ENCODE data around the gene FBN1.
A peak's percentile ranks its signal among the peaks of the same experiment; 100 is the strongest.

Gene FBN1

DNA sequence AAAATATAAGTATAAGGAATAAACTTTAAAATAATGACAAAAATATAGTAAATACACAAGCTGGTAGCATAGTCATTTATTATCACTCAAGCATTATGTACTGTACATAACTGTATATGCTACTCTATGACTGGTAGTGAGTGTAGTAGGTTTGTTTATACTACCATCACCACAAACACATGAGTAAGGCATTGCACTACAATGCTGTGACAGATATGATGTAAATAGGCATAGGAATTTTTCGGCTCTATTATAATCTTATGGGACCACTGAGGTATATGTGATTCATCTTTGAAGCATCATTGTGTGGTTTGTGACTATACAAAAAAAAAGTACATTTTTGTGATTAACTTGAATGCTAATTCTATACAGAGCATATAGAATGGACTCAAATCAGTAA, 35.3 kb upstream of the FBN1 start:
- peak; percentile 88 for DNase-seq (ENCODE audit: low read depth)
- no peak overlapping the region for H3K4me3 ChIP-seq (replicated peaks; ENCODE audit: low read depth, low read length)
- TF ChIP-seq, protein P1, sequence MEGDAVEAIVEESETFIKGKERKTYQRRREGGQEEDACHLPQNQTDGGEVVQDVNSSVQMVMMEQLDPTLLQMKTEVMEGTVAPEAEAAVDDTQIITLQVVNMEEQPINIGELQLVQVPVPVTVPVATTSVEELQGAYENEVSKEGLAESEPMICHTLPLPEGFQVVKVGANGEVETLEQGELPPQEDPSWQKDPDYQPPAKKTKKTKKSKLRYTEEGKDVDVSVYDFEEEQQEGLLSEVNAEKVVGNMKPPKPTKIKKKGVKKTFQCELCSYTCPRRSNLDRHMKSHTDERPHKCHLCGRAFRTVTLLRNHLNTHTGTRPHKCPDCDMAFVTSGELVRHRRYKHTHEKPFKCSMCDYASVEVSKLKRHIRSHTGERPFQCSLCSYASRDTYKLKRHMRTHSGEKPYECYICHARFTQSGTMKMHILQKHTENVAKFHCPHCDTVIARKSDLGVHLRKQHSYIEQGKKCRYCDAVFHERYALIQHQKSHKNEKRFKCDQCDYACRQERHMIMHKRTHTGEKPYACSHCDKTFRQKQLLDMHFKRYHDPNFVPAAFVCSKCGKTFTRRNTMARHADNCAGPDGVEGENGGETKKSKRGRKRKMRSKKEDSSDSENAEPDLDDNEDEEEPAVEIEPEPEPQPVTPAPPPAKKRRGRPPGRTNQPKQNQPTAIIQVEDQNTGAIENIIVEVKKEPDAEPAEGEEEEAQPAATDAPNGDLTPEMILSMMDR (IDR thresholded peaks at IDR 0.05; ENCODE audit: low read length, missing control alignments), result no peak

DNA sequence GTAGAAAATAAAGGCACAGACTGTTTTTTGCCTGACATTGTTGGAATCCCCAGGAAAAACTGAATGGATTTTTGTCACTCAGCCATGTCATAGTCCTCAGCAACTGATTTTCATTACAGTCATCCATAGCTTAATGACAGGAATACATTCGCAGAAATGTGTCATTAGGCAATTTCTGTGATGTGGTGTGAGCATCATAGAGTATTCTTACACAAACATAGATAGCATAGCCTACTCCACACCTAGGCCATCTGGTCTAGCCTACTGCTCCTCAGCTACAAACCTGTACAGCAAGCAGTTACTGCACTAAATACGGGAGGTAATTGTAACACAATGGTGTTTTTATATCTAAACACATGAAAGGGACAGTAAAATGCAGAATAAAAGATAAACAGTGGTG, 34.4 kb upstream of the FBN1 start:
- DNase-seq (ENCODE audit: low read depth), result no peak
- TF ChIP-seq, protein P1 (IDR thresholded peaks at IDR 0.05; ENCODE audit: low read length, missing control alignments), result no peak
- H3K4me3 ChIP-seq (replicated peaks; ENCODE audit: low read depth, low read length), result no peak overlapping the region

DNA sequence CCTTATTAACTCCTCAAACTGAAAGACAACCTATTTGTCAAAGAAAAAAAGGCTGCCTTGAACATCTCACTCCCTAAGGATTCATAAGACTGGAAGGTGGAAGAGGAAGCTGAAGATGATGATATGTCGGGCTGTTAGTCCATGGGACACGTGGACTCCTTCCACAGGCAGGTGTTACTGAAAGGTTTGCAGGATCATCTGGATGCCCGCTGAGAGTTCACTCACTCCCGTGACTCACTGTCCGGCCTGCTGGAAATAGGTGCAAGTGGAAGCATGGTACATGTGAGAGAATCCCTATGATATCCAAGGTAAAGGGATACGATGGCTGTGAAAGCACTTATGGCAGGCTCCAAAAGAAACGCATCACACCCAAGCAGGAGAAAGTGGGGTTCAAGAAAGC, 33.3 kb upstream of the FBN1 start:
- H3K4me3 ChIP-seq (replicated peaks; ENCODE audit: low read depth, low read length), result no peak overlapping the region
- TF ChIP-seq, protein P1 (IDR thresholded peaks at IDR 0.05; ENCODE audit: low read length, missing control alignments), result no peak
- DNase-seq (ENCODE audit: low read depth), result no peak

DNA sequence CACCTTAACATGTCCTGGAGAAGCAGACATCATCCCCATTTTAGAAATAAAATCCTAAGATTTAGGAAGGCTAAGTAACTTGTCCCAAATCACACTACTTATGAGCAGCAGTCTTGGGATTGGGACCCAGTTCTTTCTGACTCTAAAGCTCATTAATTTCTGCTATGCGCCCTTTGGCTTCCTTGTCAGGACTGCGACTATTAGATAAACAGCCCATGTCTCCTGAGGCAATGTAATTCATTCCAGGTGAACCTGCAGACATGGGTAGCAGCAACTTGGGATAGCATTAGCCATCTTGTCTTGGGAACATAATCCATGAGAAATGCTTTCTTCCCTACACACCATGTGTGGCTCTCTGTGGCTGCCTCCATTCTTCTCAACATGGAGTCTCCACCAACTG, 32.3 kb upstream of the FBN1 start:
- TF ChIP-seq, protein P1 (IDR thresholded peaks at IDR 0.05; ENCODE audit: low read length, missing control alignments), result no peak
- DNase-seq (ENCODE audit: low read depth), result no peak
- no peak overlapping the region for H3K4me3 ChIP-seq (replicated peaks; ENCODE audit: low read depth, low read length)

DNA sequence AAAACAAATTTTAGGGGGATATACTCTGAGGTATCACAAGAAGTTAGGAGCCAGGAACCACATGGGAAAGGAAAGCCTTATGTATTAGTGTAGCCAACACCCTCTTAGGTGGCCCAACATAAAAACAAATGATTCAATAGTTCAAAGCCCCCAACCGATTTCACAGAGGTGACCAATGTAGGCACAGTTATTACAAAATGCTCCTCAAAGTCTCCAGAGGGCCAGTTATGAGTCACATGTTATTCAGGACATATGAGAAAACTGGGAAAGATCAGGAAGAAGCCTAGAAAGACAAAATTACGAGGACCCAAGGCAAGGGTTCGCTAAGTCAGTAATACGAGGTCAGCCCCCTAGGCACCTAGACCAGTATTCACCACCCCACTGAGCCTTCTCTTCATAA, 29.9 kb upstream of the FBN1 start:
- TF ChIP-seq, protein P1 (IDR thresholded peaks at IDR 0.05; ENCODE audit: low read length, missing control alignments), result no peak
- no peak overlapping the region for H3K4me3 ChIP-seq (replicated peaks; ENCODE audit: low read depth, low read length)
- DNase-seq (ENCODE audit: low read depth), result no peak

DNA sequence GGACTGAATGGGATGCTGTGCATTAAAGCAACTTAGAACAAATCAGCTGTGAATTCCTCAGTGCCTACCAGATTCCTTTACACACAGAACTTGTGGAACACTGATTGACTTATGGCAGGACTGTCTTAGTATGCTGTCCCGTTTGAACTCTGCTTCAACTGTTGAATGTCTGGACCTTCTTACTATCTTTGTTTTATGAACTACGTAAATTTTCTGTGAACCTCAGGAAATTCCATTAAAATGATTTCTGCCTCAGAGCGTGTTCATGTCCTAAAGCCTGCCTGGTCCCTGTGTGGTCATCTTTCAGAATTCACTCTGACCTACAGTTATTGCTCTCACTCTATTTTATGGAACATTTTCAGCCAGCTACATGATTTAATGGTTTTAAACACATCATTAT, 29.4 kb upstream of the FBN1 start:
- peak; percentile 70 for DNase-seq (ENCODE audit: low read depth)
- TF ChIP-seq, protein P1 (IDR thresholded peaks at IDR 0.05; ENCODE audit: low read length, missing control alignments), result no peak
- no peak overlapping the region for H3K4me3 ChIP-seq (replicated peaks; ENCODE audit: low read depth, low read length)

DNA sequence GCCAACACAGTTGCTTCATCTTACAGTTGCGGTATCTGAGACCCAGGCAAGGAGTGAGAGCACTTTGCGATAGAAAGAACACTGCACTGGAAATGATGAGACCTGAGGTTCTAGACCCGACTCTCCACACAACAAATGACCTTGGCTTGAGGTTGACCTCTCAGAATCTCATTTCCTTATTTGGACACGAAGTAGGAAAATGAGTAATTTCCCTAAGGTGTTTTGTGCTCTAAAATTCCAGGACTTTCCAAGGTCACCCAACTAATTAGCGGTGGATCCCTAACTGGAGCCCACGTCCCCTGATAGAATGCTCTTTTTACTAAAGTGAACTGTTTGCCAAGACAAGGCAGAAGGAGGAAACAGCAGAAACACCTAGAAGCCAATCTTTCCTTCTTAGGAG, 26.7 kb upstream of the FBN1 start:
- no peak overlapping the region for H3K4me3 ChIP-seq (replicated peaks; ENCODE audit: low read depth, low read length)
- no peak for DNase-seq (ENCODE audit: low read depth)
- TF ChIP-seq, protein P1 (IDR thresholded peaks at IDR 0.05; ENCODE audit: low read length, missing control alignments), result no peak

All from fibroblast of pulmonary artery (primary cell).